Ascending aorta (tissue), 2 donors: ENCODE data around the gene PHLDB2. TPM values are rescaled to one million over a fixed set of nuclear protein-coding genes. Genes with fewer than 3 reads are reported as not detected.

Source experiments
- DNase-seq, 2 donors: peaks; one replicate each; pipeline ENCODE4 v3.0.0-alpha.2; 2019; ENCODE audit warnings: low spot score in 2 of 2
- H3K27ac ChIP-seq, 2 donors: fragments of 200-600 bp; sonication (generic); one replicate each; pipeline ENCODE4 v1.5.1; 2016 to 2017; ENCODE audit warnings: mild to moderate bottlenecking in 1 of 2
- H3K27me3 ChIP-seq: fragments of 200-600 bp; sonication (generic); one replicate; pipeline ENCODE4 v1.5.1; 2017
- H3K36me3 ChIP-seq, 2 donors: fragments of 200-600 bp; sonication (generic); one replicate each; pipeline ENCODE4 v1.5.1; 2016
- H3K4me1 ChIP-seq, 2 donors: fragments of 200-600 bp; sonication (generic); one replicate each; pipeline ENCODE4 v1.5.1; 2016 to 2017; ENCODE audit warnings: mild to moderate bottlenecking in 1 of 2
- H3K4me3 ChIP-seq, 2 donors: fragments of 200-600 bp; sonication (generic); one replicate each; pipeline ENCODE4 v1.5.1; 2016 to 2017; ENCODE audit warnings: mild to moderate bottlenecking in 1 of 2
- H3K9me3 ChIP-seq, 2 donors: fragments of 200-600 bp; sonication (generic); one replicate each; pipeline ENCODE4 v1.5.1; 2016
- intact Hi-C: fragments of 100-400 bp; cut with DNase I; formaldehyde crosslinking; loops from one replicate; pipeline ENCODE4 v1.15.1; 2023
- total RNA-seq: library from RNA; depleted of rRNA; stranded (reverse); fragments of >200 nt; gene quantifications from one replicate; pipeline ENCODE4 v1.1.0, GENCODE V29; 2016
- TF ChIP-seq, protein P1 (sequence below), 3 experiments: fragments of 200-600 bp in 2 of 3; fragments of 450-650 bp in 1 of 3; sonication (generic) in 2 of 3; IDR thresholded peaks; one replicate each; pipeline ENCODE4 v1.5.1; 2016 to 2019; ENCODE audit warnings: antibody characterized with exemption in 3 of 3, mild to moderate bottlenecking in 1 of 3, moderate library complexity in 1 of 3

Gene PHLDB2
- total RNA-seq, 1 donor from 2014 or later: 58.6 TPM

DNA sequence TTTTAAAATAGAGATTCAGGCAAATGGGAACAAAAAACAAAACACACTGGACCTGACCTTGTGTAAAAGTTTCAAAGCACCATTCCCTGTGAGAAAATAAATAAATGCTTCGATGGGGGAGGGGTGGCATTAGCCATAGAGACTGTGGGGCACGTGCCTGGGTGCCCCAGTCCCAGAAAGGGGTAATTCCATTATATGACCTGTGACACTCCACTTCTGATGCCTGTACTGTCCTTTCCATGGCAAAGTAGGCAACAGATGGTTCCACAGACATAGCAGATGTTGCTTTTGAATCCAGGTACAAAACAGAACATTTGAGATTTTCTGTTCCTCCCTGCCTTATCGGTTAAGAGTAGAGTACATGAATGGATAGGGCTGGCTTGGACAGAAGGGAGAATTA lies 3.9 kb downstream of the PHLDB2 start:
- TF ChIP-seq, protein P1, sequence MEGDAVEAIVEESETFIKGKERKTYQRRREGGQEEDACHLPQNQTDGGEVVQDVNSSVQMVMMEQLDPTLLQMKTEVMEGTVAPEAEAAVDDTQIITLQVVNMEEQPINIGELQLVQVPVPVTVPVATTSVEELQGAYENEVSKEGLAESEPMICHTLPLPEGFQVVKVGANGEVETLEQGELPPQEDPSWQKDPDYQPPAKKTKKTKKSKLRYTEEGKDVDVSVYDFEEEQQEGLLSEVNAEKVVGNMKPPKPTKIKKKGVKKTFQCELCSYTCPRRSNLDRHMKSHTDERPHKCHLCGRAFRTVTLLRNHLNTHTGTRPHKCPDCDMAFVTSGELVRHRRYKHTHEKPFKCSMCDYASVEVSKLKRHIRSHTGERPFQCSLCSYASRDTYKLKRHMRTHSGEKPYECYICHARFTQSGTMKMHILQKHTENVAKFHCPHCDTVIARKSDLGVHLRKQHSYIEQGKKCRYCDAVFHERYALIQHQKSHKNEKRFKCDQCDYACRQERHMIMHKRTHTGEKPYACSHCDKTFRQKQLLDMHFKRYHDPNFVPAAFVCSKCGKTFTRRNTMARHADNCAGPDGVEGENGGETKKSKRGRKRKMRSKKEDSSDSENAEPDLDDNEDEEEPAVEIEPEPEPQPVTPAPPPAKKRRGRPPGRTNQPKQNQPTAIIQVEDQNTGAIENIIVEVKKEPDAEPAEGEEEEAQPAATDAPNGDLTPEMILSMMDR (IDR thresholded peaks at IDR 0.05): no peak
- H3K9me3 ChIP-seq: no peaks in the 10 kb centered on the region
- peak overlapping the region; percentile 97 for H3K27ac ChIP-seq
- no peaks in the 10 kb centered on the region for H3K27me3 ChIP-seq
- no peak for DNase-seq
- H3K4me1 ChIP-seq: peaks cover 7 to 39% of the 10 kb centered on the region in 2 donors
- intact Hi-C loops: loop anchor here (5.0 to 10.0 kb wide), 4 partner anchors 59 to 472 kb away; partner anchors contain the start of genes C3orf52 and CD200
- H3K4me3 ChIP-seq: peak overlapping the region; percentile 9 to 12
- H3K36me3 ChIP-seq: no peaks in the 10 kb centered on the region

- intact Hi-C loops: loop anchor here (5.0 to 10.0 kb wide), 4 partner anchors 58 to 471 kb away; partner anchors contain the start of genes C3orf52 and CD200
- H3K27ac ChIP-seq: peak overlapping the region; percentile 97
- no peak for DNase-seq
- H3K9me3 ChIP-seq: no peaks in the 10 kb centered on the region
- H3K27me3 ChIP-seq: no peaks in the 10 kb centered on the region
- no peaks in the 10 kb centered on the region for H3K36me3 ChIP-seq
- H3K4me1 ChIP-seq: peaks cover 7 to 42% of the 10 kb centered on the region in 2 donors
- peak overlapping the region in 1 of 2 donors; percentile 43 for H3K4me3 ChIP-seq
- TF ChIP-seq, protein P1 (IDR thresholded peaks at IDR 0.05): no peak
Measured at GRCh38 chr3:111863942-111864694, 5.1 kb downstream of the PHLDB2 start.

GRCh38 chr3:111864821-111865656 lies 6.0 kb downstream of the PHLDB2 start:
- no peaks in the 10 kb centered on the region for H3K9me3 ChIP-seq
- intact Hi-C loops: loop anchor here (5.0 to 10.0 kb wide), 5 partner anchors 37 to 470 kb away; partner anchors contain the start of genes C3orf52 and CD200
- H3K4me3 ChIP-seq: peak overlapping the region in 1 of 2 donors; percentile 43
- no peaks in the 10 kb centered on the region for H3K36me3 ChIP-seq
- H3K4me1 ChIP-seq: peaks cover 7 to 43% of the 10 kb centered on the region in 2 donors
- H3K27me3 ChIP-seq: no peaks in the 10 kb centered on the region
- DNase-seq: no peak
- H3K27ac ChIP-seq: peak overlapping the region; percentile 97
- TF ChIP-seq, protein P1 (IDR thresholded peaks at IDR 0.05): peak in 2 of 3 experiments; percentile 30 to 35

DNA sequence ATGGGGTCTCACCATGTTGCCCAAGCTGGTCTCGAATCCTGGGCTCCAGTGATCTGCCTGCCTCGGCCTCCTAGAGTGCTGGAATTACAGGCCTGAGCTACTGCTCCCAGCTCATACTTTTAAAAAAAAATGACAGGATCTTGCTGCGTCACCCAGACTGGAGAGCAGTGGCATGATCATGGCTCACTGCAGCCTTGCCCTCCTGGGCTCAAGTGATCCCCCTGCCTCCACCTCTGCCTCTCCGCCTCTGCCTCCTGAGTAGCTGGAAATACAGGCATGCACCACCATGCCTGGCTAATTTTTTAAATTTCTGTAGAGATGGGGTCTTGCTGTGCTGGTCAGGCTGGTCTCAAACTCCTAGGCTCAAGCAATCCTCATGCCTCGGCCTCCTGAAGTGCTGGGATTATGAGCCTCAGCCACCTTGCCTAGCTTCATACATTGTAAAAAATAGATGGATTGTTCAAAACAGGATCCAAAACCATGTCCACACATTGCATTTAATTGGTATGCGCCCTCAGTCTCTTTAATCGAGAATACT lies 8.9 kb downstream of the PHLDB2 start:
- Histone ChIP-seq H3K9me3 (no peaks in the 10 kb centered on the region), H3K4me1 (peaks cover 4 to 49% of the 10 kb centered on the region in 2 donors), H3K27ac (peak overlapping the region; percentile 3 to 97), H3K27me3 (no peaks in the 10 kb centered on the region), H3K36me3 (no peaks in the 10 kb centered on the region), H3K4me3 (no peak overlapping the region)
- TF ChIP-seq, protein P1 (IDR thresholded peaks at IDR 0.05): no peak
- DNase-seq: no peak
- intact Hi-C loops: loop anchor here (5.0 to 10.0 kb wide), 3 partner anchors 34 to 467 kb away; partner anchors contain the start of genes C3orf52 and CD200

- H3K4me3 ChIP-seq: no peak overlapping the region
- H3K27me3 ChIP-seq: no peaks in the 10 kb centered on the region
- H3K36me3 ChIP-seq: no peaks in the 10 kb centered on the region
- peaks cover 4 to 49% of the 10 kb centered on the region in 2 donors for H3K4me1 ChIP-seq
- H3K27ac ChIP-seq: no peak overlapping the region
- H3K9me3 ChIP-seq: no peaks in the 10 kb centered on the region
- DNase-seq: no peak
- TF ChIP-seq, protein P1 (IDR thresholded peaks at IDR 0.05): no peak
- intact Hi-C loops: no loop called here
Measured at GRCh38 chr3:111870620-111871019, 11.6 kb downstream of the PHLDB2 start.
